GM12873 (cell line): ENCODE measurements around the gene ROR1.

Source experiments
- TF ChIP-seq, protein P1 (sequence below): IDR thresholded peaks from 2 replicates; pipeline ENCODE4 v1.5.1; 2012; ENCODE audit warnings: low read depth, mild to moderate bottlenecking, moderate library complexity, low read length, control low read depth; ENCODE audit not compliant: insufficient read depth; ENCODE audit errors: missing control alignments

The ROR1 gene

DNA sequence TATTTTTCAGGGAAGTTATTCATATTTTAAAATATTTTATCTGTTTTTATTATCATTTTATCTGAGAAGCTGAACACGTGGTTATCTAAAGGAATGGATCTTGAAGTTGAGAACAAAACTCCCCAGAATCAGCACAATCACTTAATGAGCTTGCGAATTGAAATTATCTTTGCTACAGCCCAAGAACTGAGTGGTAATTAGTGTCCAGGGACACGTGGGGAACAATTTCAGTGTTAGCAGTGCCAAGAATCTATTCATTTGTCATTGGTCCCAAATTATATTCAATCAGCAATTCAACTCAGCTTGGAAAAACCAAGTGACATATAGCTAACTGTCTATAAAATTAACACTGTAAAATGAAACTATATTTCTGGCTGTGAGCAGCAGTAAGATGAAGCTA lies 232.0 kb downstream of the ROR1 start:
- TF ChIP-seq, protein P1, sequence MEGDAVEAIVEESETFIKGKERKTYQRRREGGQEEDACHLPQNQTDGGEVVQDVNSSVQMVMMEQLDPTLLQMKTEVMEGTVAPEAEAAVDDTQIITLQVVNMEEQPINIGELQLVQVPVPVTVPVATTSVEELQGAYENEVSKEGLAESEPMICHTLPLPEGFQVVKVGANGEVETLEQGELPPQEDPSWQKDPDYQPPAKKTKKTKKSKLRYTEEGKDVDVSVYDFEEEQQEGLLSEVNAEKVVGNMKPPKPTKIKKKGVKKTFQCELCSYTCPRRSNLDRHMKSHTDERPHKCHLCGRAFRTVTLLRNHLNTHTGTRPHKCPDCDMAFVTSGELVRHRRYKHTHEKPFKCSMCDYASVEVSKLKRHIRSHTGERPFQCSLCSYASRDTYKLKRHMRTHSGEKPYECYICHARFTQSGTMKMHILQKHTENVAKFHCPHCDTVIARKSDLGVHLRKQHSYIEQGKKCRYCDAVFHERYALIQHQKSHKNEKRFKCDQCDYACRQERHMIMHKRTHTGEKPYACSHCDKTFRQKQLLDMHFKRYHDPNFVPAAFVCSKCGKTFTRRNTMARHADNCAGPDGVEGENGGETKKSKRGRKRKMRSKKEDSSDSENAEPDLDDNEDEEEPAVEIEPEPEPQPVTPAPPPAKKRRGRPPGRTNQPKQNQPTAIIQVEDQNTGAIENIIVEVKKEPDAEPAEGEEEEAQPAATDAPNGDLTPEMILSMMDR, result no peak

DNA sequence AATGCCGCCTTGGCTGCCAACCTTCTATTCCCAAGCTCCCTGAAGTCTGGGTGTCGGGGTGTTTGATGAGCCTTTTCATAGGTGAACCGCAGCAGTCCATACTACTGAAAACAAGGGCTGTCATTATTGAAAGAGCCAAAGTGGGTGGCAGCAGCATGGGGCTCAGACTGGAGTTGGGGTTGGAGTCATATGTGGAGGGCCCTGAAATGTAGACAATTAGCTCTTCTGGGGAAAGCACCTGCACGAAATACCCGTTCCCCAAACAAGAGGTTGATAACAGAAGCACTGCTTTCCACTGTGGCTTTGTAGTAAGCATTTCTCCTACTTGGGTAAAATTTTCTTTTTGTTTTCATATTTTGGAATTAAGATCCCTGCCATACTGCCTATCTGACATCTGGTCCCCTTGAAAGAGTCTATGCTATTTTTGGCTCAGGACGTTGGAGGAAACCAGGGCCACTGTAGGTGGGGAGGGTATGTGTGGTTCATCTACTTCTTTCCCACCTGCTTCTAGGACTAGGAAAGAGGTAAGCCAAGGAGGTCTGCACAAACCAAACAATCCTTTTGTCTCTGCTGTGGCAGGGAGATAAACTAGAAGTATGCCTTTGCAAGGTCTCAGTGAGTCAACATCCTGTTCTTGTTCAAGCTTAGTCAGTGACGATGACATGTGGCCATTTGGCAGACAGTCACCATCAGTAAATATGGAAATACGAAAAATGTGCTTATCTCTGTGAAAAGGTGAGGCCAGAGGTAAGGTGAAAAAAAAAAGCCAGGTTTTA lies 232.6 kb downstream of the ROR1 start:
- TF ChIP-seq, protein P1, result no peak

DNA sequence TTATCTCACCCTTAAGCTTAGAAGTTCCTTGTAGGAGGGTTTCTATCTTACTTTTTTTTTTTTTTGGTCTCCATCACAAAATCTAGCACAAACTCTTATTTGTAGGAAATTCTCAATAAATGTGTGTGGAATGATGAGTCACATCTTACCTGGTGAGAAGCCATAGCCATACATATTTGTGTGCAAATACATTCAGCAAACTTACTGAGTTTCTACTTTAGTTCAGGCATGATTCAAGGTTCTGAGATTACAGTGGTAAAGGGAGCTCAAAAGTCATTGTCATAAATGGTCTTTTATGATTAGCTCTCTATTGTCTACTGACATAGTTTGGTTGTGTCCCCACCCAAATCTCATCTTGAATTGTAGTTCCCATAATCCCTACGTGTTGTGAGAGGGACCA lies 236.5 kb downstream of the ROR1 start:
- TF ChIP-seq, protein P1, result no peak

DNA sequence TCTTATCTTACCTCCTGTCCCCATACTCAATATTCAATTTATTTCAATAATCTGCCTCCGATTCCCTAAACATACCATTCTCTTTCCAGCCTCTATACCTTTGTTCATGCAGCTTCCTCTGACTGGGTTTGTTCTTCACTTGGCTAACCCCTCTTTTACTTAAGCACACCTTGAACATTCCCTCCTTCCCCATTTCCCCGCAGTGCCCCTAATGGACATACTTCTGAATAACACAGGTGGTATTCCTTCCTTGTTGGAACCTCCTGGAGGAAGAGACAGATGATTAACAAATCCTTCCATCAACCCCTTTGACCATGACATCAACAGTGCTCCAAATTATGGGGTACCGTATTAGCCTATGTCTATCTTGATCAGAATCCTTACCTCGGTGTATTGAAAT lies 239.6 kb downstream of the ROR1 start:
- TF ChIP-seq, protein P1, result no peak

DNA sequence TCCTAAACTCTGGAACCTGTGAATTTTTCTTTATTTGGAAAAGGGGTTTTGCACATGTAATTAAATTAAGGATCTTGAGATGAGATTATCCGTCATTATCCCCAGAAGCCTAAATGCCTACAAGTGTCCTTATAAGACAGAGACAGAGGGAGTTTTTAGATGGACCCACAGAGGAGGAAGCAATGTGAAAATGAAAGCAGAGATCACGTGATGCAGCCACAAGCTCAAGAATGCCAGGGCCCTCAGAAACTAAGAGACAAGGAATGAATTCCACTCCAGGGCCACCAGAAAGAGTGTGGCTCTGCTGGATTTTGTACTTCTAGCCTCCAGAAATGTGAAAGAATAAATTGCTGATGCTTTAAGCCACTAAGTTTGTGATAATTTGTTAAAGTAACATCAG lies 246.0 kb downstream of the ROR1 start:
- TF ChIP-seq, protein P1, result no peak

DNA sequence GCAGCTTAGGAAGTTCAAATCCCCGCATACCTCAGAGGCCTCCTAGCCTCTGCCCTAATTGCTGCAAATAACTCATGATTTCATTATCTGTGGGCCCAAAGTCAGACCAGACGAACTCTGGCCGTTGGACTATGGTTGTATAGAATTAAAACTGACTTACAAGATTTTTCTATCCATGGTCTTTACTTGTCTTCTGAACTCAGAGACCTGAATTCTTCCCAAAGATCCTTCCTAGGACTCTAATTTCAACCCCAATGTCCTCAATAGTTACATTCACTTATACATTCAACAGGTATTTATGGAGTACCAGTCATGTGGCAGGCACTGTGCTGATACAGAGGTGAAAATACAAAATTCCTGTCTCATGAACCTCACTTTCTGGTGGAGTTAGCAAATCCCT lies 247.2 kb downstream of the ROR1 start:
- TF ChIP-seq, protein P1, result no peak

DNA sequence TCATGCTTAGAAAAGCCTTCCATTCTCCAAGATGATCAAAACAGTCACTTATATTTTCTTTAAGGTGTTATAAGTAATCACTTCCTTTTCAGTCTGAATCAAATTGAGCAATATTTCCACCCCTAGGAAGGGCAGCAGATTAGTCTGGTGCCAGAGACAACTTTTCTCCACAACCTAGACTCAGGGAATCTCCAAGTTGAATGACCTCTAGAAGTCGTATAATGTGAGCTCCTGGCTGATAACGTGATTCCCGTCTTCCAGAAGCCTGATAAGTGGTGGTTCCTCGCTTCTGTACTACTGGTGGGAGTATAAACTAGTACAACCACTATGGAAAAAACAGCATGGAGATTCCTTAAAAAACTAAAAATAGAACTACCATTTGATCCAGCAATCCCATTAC lies 251.2 kb downstream of the ROR1 start:
- TF ChIP-seq, protein P1, result no peak
